Fibroblast of pulmonary artery (primary cell): ENCODE data around the gene OR2T5.
"Not testable (repeated sequence)": the region's sequence is repeated elsewhere in the genome, so short reads cannot be mapped to it uniquely, and the experiment has no call there.

Experiments
- DNase-seq: peaks from one replicate; pipeline ENCODE4 v3.0.0-alpha.2; 2010; ENCODE audit warnings: low read depth
- H3K4me3 ChIP-seq: replicated peaks from 2 replicates; pipeline ENCODE4 v1.5.1; 2011; ENCODE audit warnings: low read depth, mild to moderate bottlenecking, control low read depth, low read length, moderate library complexity
- CTCF ChIP-seq: IDR thresholded peaks from 2 replicates; pipeline ENCODE4 v1.5.1; 2011; ENCODE audit warnings: mild to moderate bottlenecking, control low read depth, low read length, inconsistent platforms; ENCODE audit errors: missing control alignments

Gene OR2T5

GRCh38 chr1:248488289-248488688, at the start of gene OR2T5:
TSS of gene OR2T5 (plus strand) at chr1:248488589. CDS start at chr1:248488589, 0 bp downstream.
- not testable (repeated sequence) for H3K4me3 ChIP-seq, DNase-seq

GRCh38 chr1:248438668-248439067, 49.7 kb upstream of the OR2T5 start:
- H3K4me3 ChIP-seq, DNase-seq: not testable (repeated sequence)

GRCh38 chr1:248439283-248439682, 49.1 kb upstream of the OR2T5 start:
- DNase-seq, H3K4me3 ChIP-seq: not testable (repeated sequence)

GRCh38 chr1:248442500-248443277, 45.7 kb upstream of the OR2T5 start:
- not testable (repeated sequence) for H3K4me3 ChIP-seq, DNase-seq

- H3K4me3 ChIP-seq, DNase-seq: not testable (repeated sequence)
Observed at GRCh38 chr1:248444603-248445002, 43.8 kb upstream of the OR2T5 start.

GRCh38 chr1:248445399-248445798, 43.0 kb upstream of the OR2T5 start, which contains the start of gene OR2T2:
TSS of gene OR2T2 (plus strand) at chr1:248445637. CDS start at chr1:248452798, 7,161 bp downstream.
- DNase-seq: not testable (repeated sequence)

GRCh38 chr1:248448409-248449074, 39.8 kb upstream of the OR2T5 start:
- not testable (repeated sequence) for DNase-seq, H3K4me3 ChIP-seq

More at GRCh38 chr1:248445399-248445798, 43.0 kb upstream of the OR2T5 start, which contains the start of gene OR2T2:
- H3K4me3 ChIP-seq: not testable (repeated sequence)

GRCh38 chr1:248449821-248450465, 38.4 kb upstream of the OR2T5 start:
- not testable (repeated sequence) for DNase-seq, H3K4me3 ChIP-seq

- not testable (repeated sequence) for DNase-seq, H3K4me3 ChIP-seq
Observed at GRCh38 chr1:248450466-248451145, 37.8 kb upstream of the OR2T5 start.

- not testable (repeated sequence) for H3K4me3 ChIP-seq, DNase-seq
Observed at GRCh38 chr1:248453619-248454018, 34.8 kb upstream of the OR2T5 start.

- DNase-seq, H3K4me3 ChIP-seq: not testable (repeated sequence)
Observed at GRCh38 chr1:248455045-248455444, 33.3 kb upstream of the OR2T5 start.

GRCh38 chr1:248456635-248457034, 31.8 kb upstream of the OR2T5 start:
- not testable (repeated sequence) for H3K4me3 ChIP-seq, DNase-seq

- H3K4me3 ChIP-seq, DNase-seq: not testable (repeated sequence)
Observed at GRCh38 chr1:248459117-248459516, 29.3 kb upstream of the OR2T5 start.

- no peak overlapping the region for H3K4me3 ChIP-seq
- TF ChIP-seq CTCF: no peak
- DNase-seq: no peak
Observed at GRCh38 chr1:248471154-248471553, 17.2 kb upstream of the OR2T5 start.

- DNase-seq: not testable (repeated sequence)
Observed at GRCh38 chr1:248472111-248472510, 16.3 kb upstream of the OR2T5 start.

GRCh38 chr1:248473051-248473450, 15.3 kb upstream of the OR2T5 start, which contains the start of gene OR2T3:
TSS of gene OR2T3 (plus strand) at chr1:248473351. CDS start at chr1:248473351, 0 bp downstream.
- not testable (repeated sequence) for H3K4me3 ChIP-seq, DNase-seq

More at GRCh38 chr1:248472111-248472510, 16.3 kb upstream of the OR2T5 start:
- H3K4me3 ChIP-seq: not testable (repeated sequence)

GRCh38 chr1:248475660-248476059, 12.7 kb upstream of the OR2T5 start:
- H3K4me3 ChIP-seq, DNase-seq: not testable (repeated sequence)
